ENCODE results near the gene REPS1.

The REPS1 gene

DNA sequence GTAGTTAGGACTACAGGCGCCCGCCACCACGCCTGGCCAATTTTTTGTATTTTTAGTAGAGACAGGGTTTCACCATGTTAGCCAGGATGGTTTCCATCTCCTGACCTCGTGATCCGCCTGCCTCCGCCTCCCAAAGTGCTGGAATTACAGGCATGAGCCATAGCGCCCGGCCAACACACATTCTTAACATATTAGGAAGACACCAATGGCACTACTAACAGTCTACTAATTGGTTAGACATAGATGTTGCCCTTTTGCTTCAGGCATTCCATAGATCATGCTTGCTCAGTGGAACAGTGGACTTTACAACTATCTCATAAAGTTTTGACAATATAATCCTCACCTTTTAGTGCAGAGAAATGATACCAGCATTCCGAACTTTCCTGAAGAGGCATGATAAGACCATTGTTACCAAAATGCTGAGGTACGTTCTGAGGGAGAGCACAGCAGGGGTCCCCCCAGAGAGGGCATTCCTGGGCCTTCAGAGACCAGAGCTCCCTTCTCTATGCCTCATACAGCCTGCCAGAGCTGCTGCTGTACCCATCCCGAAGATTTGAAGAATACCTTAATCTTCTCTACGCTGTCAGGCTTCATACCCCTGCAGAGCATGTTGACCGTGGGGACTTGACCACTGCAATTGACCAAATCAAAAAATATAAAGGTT lies 102.8 kb downstream of the REPS1 start:
- H3K9me3 Mint-ChIP-seq (ENCODE audit: low read depth), result no peaks in the 10 kb centered on the region
- H3K4me1 Mint-ChIP-seq (ENCODE audit: low read depth), result no peaks in the 10 kb centered on the region
- no peaks in the 10 kb centered on the region for H3K27me3 Mint-ChIP-seq
- no peak overlapping the region for H3K4me3 Mint-ChIP-seq
- H3K36me3 Mint-ChIP-seq, result no peaks in the 10 kb centered on the region
- H3K27ac Mint-ChIP-seq, result no peak overlapping the region

DNA sequence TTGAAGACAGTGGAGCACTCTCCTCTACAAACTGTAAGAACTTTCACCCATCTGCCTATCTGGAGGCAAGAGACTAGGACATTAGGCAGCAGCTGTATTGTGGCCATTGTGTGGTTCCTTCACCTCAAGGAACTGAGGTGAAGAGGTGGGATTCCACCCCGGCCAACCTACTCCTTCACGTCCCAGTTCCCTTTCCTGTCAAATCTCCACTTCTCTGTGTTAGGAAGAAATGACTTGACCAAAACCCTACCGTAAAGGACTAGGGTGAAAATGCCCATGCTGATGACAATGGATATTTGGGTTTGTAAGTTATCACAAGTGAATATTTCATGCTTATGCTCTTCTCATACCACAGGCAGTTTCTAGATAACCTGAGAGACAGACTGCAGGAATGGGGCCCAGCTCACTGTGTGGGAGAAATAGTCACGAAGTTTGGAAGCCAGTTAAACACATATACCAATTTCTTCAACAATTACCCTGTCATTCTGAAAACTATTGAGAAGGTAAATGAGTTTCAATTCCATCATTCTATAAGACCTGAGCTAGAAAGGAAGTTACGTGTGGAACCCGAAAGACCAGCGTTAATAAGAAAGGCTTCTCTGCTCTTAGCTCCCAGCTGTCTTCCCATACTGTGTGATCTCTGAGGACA lies 105.6 kb downstream of the REPS1 start:
- H3K4me1 Mint-ChIP-seq (ENCODE audit: low read depth), result no peaks in the 10 kb centered on the region
- H3K4me3 Mint-ChIP-seq, result no peak overlapping the region
- no peaks in the 10 kb centered on the region for H3K27me3 Mint-ChIP-seq
- H3K9me3 Mint-ChIP-seq (ENCODE audit: low read depth), result no peaks in the 10 kb centered on the region
- H3K27ac Mint-ChIP-seq, result no peak overlapping the region
- H3K36me3 Mint-ChIP-seq, result no peaks in the 10 kb centered on the region

DNA sequence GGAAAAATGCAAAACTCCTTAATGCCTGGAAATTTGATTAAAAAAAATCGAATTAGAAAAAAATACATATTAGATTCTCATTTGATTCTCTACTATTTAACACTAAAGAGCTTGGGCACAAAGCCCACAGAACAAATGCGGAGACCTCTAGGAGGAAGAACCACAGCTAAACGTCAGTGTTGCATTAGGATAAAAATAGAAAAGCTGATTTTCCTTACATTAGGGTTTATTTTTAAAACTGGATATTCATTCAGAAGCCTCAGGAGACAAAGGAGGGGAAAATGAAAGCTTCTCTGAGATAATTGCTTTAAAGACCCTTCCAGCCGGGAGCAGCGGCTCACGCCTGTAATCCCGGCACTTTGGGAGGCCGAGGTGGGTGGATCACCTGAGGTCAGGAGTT lies 114.9 kb downstream of the REPS1 start:
- H3K27ac Mint-ChIP-seq, result no peak overlapping the region
- no peaks in the 10 kb centered on the region for H3K36me3 Mint-ChIP-seq

GRCh38 chr6:138869398-138869797 lies 118.7 kb downstream of the REPS1 start:
- H3K4me1 Mint-ChIP-seq (ENCODE audit: low read depth), result no peaks in the 10 kb centered on the region
- H3K27me3 Mint-ChIP-seq, result peaks cover 4% of the 10 kb centered on the region
- H3K27ac Mint-ChIP-seq, result no peak overlapping the region
- H3K9me3 Mint-ChIP-seq (ENCODE audit: low read depth), result no peaks in the 10 kb centered on the region
- H3K36me3 Mint-ChIP-seq, result peaks cover 3% of the 10 kb centered on the region
- H3K4me3 Mint-ChIP-seq, result no peak overlapping the region

More for the DNA sequence above, 114.9 kb downstream of the REPS1 start:
- Mint-ChIP-seq H3K4me3 (no peak overlapping the region), H3K9me3 (ENCODE audit: low read depth) (no peaks in the 10 kb centered on the region), H3K27me3 (no peaks in the 10 kb centered on the region), H3K4me1 (ENCODE audit: low read depth) (no peaks in the 10 kb centered on the region)

- Mint-ChIP-seq H3K9me3 (ENCODE audit: low read depth) (no peaks in the 10 kb centered on the region), H3K4me1 (ENCODE audit: low read depth) (no peaks in the 10 kb centered on the region), H3K36me3 (peaks cover 3% of the 10 kb centered on the region), H3K27ac (no peak overlapping the region), H3K4me3 (no peak overlapping the region), H3K27me3 (peaks cover 4% of the 10 kb centered on the region)
Measured at GRCh38 chr6:138868181-138868580, 119.9 kb downstream of the REPS1 start.

- Mint-ChIP-seq H3K27ac (no peak overlapping the region), H3K36me3 (peaks cover 3% of the 10 kb centered on the region), H3K4me1 (ENCODE audit: low read depth) (no peaks in the 10 kb centered on the region), H3K4me3 (no peak overlapping the region), H3K27me3 (peaks cover 8% of the 10 kb centered on the region), H3K9me3 (ENCODE audit: low read depth) (no peaks in the 10 kb centered on the region)
Measured at GRCh38 chr6:138865480-138866109, 122.5 kb downstream of the REPS1 start.

- H3K4me3 Mint-ChIP-seq, result no peak overlapping the region
- no peaks in the 10 kb centered on the region for H3K4me1 Mint-ChIP-seq (ENCODE audit: low read depth)
Measured at GRCh38 chr6:138864343-138864890, 123.6 kb downstream of the REPS1 start.

GRCh38 chr6:138863321-138863720 lies 124.7 kb downstream of the REPS1 start:
- Mint-ChIP-seq H3K27me3 (peaks cover 12% of the 10 kb centered on the region), H3K4me3 (no peak overlapping the region), H3K9me3 (ENCODE audit: low read depth) (no peaks in the 10 kb centered on the region), H3K4me1 (ENCODE audit: low read depth) (no peaks in the 10 kb centered on the region), H3K36me3 (peaks cover 3% of the 10 kb centered on the region), H3K27ac (no peak overlapping the region)

More at GRCh38 chr6:138864343-138864890, 123.6 kb downstream of the REPS1 start:
- Mint-ChIP-seq H3K27me3 (peaks cover 8% of the 10 kb centered on the region), H3K36me3 (peaks cover 3% of the 10 kb centered on the region), H3K9me3 (ENCODE audit: low read depth) (no peaks in the 10 kb centered on the region), H3K27ac (no peak overlapping the region)

DNA sequence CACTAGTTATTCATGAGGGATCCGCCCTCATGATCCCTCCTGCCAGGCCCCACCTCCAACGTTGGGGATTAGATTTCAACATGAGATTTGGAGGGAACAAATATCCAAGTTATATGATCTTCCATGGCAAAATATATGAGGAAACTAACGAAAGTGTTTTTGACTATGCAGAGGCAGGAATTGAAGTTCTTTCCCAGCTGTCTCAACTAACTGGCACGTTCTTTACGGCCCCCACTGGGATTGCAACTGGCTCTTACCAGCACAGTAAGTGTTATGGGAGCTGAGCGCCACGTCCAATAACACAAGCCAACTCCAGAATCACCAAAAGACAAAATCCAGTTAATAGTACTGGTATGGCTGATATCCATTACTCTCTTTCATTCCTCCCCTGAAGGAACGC lies 125.6 kb downstream of the REPS1 start:
- no peak overlapping the region for H3K4me3 Mint-ChIP-seq
- no peak overlapping the region for H3K27ac Mint-ChIP-seq
- no peaks in the 10 kb centered on the region for H3K9me3 Mint-ChIP-seq (ENCODE audit: low read depth)

GRCh38 chr6:138857775-138858174 lies 130.3 kb downstream of the REPS1 start:
- Mint-ChIP-seq H3K9me3 (ENCODE audit: low read depth) (no peaks in the 10 kb centered on the region), H3K27me3 (peaks cover 8% of the 10 kb centered on the region), H3K27ac (no peak overlapping the region), H3K36me3 (no peaks in the 10 kb centered on the region), H3K4me1 (ENCODE audit: low read depth) (no peaks in the 10 kb centered on the region), H3K4me3 (no peak overlapping the region)

More for the DNA sequence above, 125.6 kb downstream of the REPS1 start:
- no peaks in the 10 kb centered on the region for H3K4me1 Mint-ChIP-seq (ENCODE audit: low read depth)
- peaks cover 3% of the 10 kb centered on the region for H3K36me3 Mint-ChIP-seq
- peaks cover 12% of the 10 kb centered on the region for H3K27me3 Mint-ChIP-seq

- H3K9me3 Mint-ChIP-seq (ENCODE audit: low read depth), result no peaks in the 10 kb centered on the region
- H3K4me1 Mint-ChIP-seq (ENCODE audit: low read depth), result no peaks in the 10 kb centered on the region
- peaks cover 8% of the 10 kb centered on the region for H3K27me3 Mint-ChIP-seq
- no peak overlapping the region for H3K27ac Mint-ChIP-seq
- H3K36me3 Mint-ChIP-seq, result no peaks in the 10 kb centered on the region
- H3K4me3 Mint-ChIP-seq, result no peak overlapping the region
Measured at GRCh38 chr6:138856654-138857053, 131.4 kb downstream of the REPS1 start.
